IPS-NIHi7 (cell line): Measurements from ENCODE around the gene NLGN2.

ENCODE experiments used
- DNase-seq: peaks from one replicate; pipeline ENCODE4 v3.0.0; 2012; ENCODE audit warnings: mixed read lengths; ENCODE audit errors: extremely low spot score

Gene NLGN2

DNA sequence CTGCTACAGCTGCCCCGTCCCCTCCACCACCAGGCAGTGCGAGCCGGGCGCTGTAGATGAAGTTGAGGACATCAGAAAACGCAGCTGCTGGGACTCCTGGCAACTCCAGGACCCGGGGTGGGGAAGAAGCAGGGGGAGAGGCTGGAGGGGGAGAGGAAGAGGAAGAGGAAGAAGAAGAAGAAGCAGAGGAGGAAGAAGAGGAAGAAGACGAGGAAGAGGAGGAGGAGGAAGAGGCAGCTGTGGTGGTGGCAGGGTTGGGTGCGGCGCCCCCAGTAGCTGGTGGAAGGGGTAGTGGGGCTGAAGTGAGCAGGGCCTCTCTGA is 58.6 kb downstream of the NLGN2 start:
- no peak for DNase-seq

GRCh38 chr17:7466639-7467341 is 59.1 kb downstream of the NLGN2 start:
- DNase-seq: no peak

DNA sequence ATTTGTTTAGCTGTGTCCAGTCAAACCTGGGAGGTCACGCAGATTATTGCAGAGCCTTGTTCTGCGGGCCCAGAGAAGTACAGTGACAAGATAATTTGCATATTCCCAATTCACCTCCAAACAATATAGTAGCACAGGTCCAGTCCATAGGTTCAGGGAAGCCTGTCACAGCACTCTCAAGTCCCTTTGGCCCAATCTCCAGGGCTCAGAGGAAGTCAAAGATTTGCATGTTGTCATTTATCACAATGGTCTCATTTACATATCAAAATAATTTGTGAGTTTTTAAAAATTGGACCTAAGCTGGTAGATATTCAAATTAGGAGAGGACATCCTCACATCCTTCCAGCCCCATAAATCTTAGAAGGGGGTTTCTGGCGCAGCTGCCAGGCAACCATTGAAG is 59.9 kb downstream of the NLGN2 start:
- DNase-seq: no peak

DNA sequence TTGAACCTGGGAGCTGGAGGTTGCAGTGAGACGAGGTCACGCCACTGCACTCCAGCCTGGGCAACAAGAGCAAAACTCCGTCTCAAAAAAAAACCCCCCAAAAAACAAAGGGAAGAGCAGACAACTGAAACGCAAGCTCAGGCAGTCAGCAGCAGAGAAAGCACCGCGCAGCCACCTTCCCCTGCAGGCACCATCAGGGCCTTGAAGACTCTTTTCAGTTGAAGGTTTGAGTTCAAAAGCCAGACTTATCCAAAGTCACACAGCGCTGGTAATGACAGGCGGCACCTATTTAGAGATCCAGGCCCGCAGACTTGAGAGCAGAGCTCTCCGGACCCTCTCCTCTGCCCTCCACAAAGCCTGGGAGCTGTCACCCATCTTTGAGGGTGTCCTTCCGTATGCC is 60.6 kb downstream of the NLGN2 start:
- no peak for DNase-seq

DNA sequence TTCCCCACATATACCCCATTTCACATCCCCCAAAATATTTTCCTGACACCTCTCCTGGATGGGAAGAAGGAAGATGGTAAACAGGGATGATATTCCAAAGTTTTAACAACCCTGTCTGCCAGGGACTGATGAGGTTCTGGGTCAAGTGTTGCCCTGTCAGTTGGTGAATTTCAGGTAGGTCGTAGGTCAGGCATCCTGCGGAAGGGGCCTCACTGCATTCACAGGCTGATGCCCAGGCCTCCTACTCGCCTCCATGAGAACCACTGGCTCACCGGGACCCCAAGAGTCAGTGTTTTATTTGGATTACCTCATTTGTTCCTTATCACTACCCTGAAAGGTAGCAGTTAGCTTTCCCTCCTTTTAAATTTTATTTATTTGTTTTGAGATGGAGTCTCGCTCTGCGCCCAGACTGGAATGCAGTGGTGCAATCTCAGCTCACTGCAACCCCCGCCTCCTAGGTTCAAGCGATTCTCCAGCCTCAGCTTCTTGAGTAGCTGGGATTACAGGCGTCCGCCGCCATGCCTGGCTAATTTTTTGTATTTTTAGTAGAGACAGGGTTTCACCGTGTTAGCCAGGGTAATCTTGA is 61.3 kb downstream of the NLGN2 start:
- DNase-seq: no peak
